Measurements from ENCODE around the gene NBPF6. TPM values are rescaled to one million over a fixed set of nuclear protein-coding genes. Genes with fewer than 3 reads are reported as not detected.
"Not testable (repeated sequence)": the region's sequence is repeated elsewhere in the genome, so short reads cannot be mapped to it uniquely, and the experiment has no call there.

NBPF6 gene
- total and polyA plus RNA-seq, 7 experiments from 2014 or later, result 0.27 TPM; not detected in 6

DNA sequence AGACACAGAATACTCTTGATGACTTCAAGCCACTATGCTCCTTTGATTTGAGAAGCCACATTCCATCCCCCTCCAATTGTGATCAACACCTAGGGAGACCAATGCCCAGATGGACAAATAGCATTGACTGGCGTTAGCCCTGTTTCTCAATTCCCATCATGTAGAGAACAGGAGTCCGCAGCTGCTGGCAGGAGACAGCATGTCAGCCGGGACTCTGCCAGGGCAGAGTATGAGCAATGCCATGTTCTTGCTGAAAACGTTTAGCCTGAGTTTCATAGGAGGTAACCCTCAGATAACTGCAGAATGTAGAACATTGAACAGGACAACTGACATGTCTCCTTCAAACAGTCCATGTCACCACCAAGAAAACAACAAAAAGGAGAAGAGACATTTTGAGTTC is 20.6 kb downstream of the NBPF6 start:
- H3K4me1 ChIP-seq (ENCODE audit: control insufficient read depth in 2 of 2, insufficient read depth in 2 of 2, low read length in 2 of 2); intact Hi-C loops (cut with micrococcal nuclease); H3K36me3 Mint-ChIP-seq; POLR2A ChIA-PET; H3K27me3 ChIP-seq (ENCODE audit: control insufficient read depth in 2 of 2, insufficient read depth in 2 of 2, low read length in 2 of 2); ATAC-seq; H3K4me3 Mint-ChIP-seq; H3K27ac Mint-ChIP-seq; H3K9me3 ChIP-seq (ENCODE audit: control insufficient read depth in 2 of 3, low read length in 3 of 3); H3K4me1 Mint-ChIP-seq; CTCF ChIA-PET; H3K27ac ChIP-seq (ENCODE audit: low read depth, low read length); H3K9me3 Mint-ChIP-seq; H3K36me3 ChIP-seq (ENCODE audit: control insufficient read depth in 2 of 3, insufficient read depth in 3 of 3, low read length in 3 of 3); H3K4me3 ChIP-seq (ENCODE audit: low read length); DNase-seq: not testable (repeated sequence)
- H3K27me3 Mint-ChIP-seq, result peaks cover 19 to 30% (median 25%) of the 10 kb centered on the region in 5 donors

DNA sequence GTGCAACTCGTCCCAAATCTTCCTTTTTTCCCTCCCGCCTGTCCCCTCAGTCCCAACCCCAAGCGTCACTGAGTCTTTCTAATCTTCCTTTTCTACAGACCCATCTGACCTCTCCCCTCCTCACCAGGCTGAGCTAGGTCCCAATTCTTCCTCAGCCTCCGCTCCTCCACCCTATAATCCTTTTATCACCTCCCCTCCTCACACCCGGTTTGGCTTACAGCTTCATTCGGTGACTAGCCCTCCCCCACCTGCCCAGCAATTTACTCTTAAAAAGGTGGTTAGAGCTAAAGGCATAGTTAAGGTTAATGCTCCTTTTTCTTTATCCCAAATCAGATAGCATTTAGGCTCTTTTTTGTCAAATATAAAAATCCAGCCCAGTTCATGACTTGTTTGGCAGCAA is 24.4 kb downstream of the NBPF6 start:
- H3K4me1 ChIP-seq (ENCODE audit: control insufficient read depth in 2 of 2, insufficient read depth in 2 of 2, low read length in 2 of 2); H3K27ac Mint-ChIP-seq; POLR2A ChIA-PET; H3K4me3 Mint-ChIP-seq; CTCF ChIA-PET; H3K27ac ChIP-seq (ENCODE audit: low read depth, low read length); H3K27me3 ChIP-seq (ENCODE audit: control insufficient read depth in 2 of 2, insufficient read depth in 2 of 2, low read length in 2 of 2); H3K36me3 ChIP-seq (ENCODE audit: control insufficient read depth in 2 of 3, insufficient read depth in 3 of 3, low read length in 3 of 3); H3K4me3 ChIP-seq (ENCODE audit: low read length); DNase-seq; ATAC-seq; H3K9me3 ChIP-seq (ENCODE audit: control insufficient read depth in 2 of 3, low read length in 3 of 3); H3K4me1 Mint-ChIP-seq; intact Hi-C loops (cut with micrococcal nuclease): not testable (repeated sequence)
- peaks cover 0 to 11% (median 1%) of the 10 kb centered on the region in 5 donors for H3K36me3 Mint-ChIP-seq
- peaks cover 5 to 29% (median 16%) of the 10 kb centered on the region in 11 donors for H3K9me3 Mint-ChIP-seq
- peaks cover 19 to 30% (median 22%) of the 10 kb centered on the region in 5 donors for H3K27me3 Mint-ChIP-seq

DNA sequence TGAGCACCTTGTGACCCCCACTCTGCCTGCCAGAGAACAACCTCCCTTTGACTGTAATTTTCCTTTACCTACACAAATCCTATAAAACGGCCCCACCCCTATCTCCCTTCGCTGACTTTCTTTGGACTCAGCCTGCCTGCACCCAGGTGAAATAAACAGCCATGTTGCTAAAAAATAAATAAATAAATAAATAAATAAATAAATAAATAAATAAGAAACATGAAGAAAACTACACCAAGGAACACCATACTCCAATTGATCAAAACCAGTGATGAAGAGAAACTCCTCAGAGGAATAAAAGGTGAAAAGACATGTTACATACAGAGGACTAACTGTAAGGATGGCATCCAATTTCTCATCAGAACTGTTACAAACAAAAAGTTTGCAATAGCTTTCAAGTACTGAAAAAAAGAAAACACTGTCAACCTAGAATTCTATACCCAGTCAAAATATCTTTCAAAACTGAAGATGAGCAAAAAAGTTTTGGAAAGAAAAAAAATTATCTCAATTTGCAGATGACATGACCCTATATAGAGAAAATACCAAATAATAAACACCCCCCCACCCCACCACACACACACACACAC is 28.4 kb downstream of the NBPF6 start:
- Histone ChIP-seq H3K4me1 (ENCODE audit: control insufficient read depth in 2 of 2, insufficient read depth in 2 of 2, low read length in 2 of 2) (no peaks in the 10 kb centered on the region), H3K9me3 (ENCODE audit: control insufficient read depth in 2 of 3, low read length in 3 of 3) (peaks cover 0 to 6% (median 0%) of the 10 kb centered on the region in 3 experiments), H3K27me3 (ENCODE audit: control insufficient read depth in 2 of 2, insufficient read depth in 2 of 2, low read length in 2 of 2) (no peaks in the 10 kb centered on the region), H3K4me3 (ENCODE audit: low read length) (no peak overlapping the region), H3K27ac (ENCODE audit: low read depth, low read length) (no peak overlapping the region), H3K36me3 (ENCODE audit: control insufficient read depth in 2 of 3, insufficient read depth in 3 of 3, low read length in 3 of 3) (no peaks in the 10 kb centered on the region)
- ChIA-PET CTCF (no interaction called here), POLR2A (no interaction called here)
- no peaks in the 10 kb centered on the region for H3K4me1 Mint-ChIP-seq
- intact Hi-C loops (cut with micrococcal nuclease), result no loop called here
- no peak overlapping the region for H3K4me3 Mint-ChIP-seq
- H3K36me3 Mint-ChIP-seq, result peaks cover 0 to 16% (median 1%) of the 10 kb centered on the region in 5 donors
- peaks cover 5 to 49% (median 26%) of the 10 kb centered on the region in 11 donors for H3K9me3 Mint-ChIP-seq
- H3K27ac Mint-ChIP-seq, result no peak overlapping the region
- no peak for ATAC-seq
- peaks cover 21 to 42% (median 30%) of the 10 kb centered on the region in 5 donors for H3K27me3 Mint-ChIP-seq
- DNase-seq, result no peak

DNA sequence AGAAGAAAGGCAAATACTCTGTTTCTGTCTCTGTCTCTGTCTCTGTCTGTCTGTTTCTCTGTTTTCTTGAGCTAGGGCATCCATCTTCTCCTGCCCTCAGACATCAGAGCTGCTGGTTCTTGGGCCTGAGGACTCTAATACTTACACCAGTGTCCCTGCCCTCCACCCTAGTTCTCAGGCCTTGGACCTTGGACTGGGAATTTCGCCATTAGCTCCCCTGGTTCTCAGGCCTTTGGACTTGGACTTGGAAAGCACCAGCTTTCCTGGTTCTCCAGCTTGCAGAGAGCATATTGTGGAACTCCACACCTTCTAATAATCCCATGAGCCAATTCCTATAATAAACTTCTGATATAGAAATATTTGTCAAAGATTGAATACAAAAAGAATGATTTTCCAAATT is 32.6 kb downstream of the NBPF6 start:
- H3K9me3 Mint-ChIP-seq, result peaks cover 0 to 56% (median 28%) of the 10 kb centered on the region in 11 donors
- ChIA-PET POLR2A (no interaction called here), CTCF (no interaction called here)
- H3K9me3 ChIP-seq (ENCODE audit: control insufficient read depth in 2 of 3, low read length in 3 of 3), result peaks cover 0 to 6% (median 0%) of the 10 kb centered on the region in 3 experiments
- H3K4me3 ChIP-seq (ENCODE audit: low read length), result no peak overlapping the region
- ATAC-seq (no peak), DNase-seq (no peak)
- intact Hi-C loops (cut with micrococcal nuclease), result no loop called here
- no peaks in the 10 kb centered on the region for H3K4me1 ChIP-seq (ENCODE audit: control insufficient read depth in 2 of 2, insufficient read depth in 2 of 2, low read length in 2 of 2)
- H3K4me1 Mint-ChIP-seq, result no peaks in the 10 kb centered on the region
- no peak overlapping the region for H3K27ac Mint-ChIP-seq
- H3K36me3 ChIP-seq (ENCODE audit: control insufficient read depth in 2 of 3, insufficient read depth in 3 of 3, low read length in 3 of 3), result no peaks in the 10 kb centered on the region
- no peak overlapping the region for H3K27ac ChIP-seq (ENCODE audit: low read depth, low read length)
- no peaks in the 10 kb centered on the region for H3K27me3 ChIP-seq (ENCODE audit: control insufficient read depth in 2 of 2, insufficient read depth in 2 of 2, low read length in 2 of 2)
- peaks cover 13 to 31% (median 27%) of the 10 kb centered on the region in 5 donors for H3K27me3 Mint-ChIP-seq
- no peak overlapping the region for H3K4me3 Mint-ChIP-seq
- H3K36me3 Mint-ChIP-seq, result peaks cover 0 to 14% (median 1%) of the 10 kb centered on the region in 5 donors

DNA sequence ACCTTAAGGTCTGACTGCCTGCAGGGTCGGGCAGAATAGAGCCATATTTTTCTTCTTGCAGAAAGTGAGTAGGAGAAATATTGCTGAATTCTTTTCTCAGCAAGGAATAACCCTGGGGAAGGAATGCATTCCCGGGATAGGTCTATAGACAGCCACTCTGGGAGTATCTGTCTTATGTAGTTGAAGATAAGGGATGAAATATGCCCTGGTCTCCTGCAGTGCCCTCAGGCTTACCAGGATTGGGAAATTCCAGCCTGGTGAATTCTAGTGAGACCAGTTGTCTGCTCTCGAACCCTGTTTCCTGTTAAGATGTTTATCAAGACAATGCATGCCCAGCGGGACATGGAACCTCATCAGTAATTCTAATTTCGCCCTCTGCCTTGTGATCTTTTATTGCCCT is 35.8 kb downstream of the NBPF6 start:
- H3K36me3 Mint-ChIP-seq; H3K4me1 Mint-ChIP-seq; CTCF ChIA-PET; H3K27ac Mint-ChIP-seq; ATAC-seq; H3K27ac ChIP-seq (ENCODE audit: low read depth, low read length); H3K36me3 ChIP-seq (ENCODE audit: control insufficient read depth in 2 of 3, insufficient read depth in 3 of 3, low read length in 3 of 3); H3K4me3 ChIP-seq (ENCODE audit: low read length); DNase-seq; H3K4me1 ChIP-seq (ENCODE audit: control insufficient read depth in 2 of 2, insufficient read depth in 2 of 2, low read length in 2 of 2); POLR2A ChIA-PET; intact Hi-C loops (cut with micrococcal nuclease); H3K9me3 ChIP-seq (ENCODE audit: control insufficient read depth in 2 of 3, low read length in 3 of 3); H3K4me3 Mint-ChIP-seq; H3K27me3 ChIP-seq (ENCODE audit: control insufficient read depth in 2 of 2, insufficient read depth in 2 of 2, low read length in 2 of 2): not testable (repeated sequence)
- Mint-ChIP-seq H3K27me3 (peaks cover 9 to 23% (median 20%) of the 10 kb centered on the region in 5 donors), H3K9me3 (peaks cover 0 to 26% (median 8%) of the 10 kb centered on the region in 11 donors)

DNA sequence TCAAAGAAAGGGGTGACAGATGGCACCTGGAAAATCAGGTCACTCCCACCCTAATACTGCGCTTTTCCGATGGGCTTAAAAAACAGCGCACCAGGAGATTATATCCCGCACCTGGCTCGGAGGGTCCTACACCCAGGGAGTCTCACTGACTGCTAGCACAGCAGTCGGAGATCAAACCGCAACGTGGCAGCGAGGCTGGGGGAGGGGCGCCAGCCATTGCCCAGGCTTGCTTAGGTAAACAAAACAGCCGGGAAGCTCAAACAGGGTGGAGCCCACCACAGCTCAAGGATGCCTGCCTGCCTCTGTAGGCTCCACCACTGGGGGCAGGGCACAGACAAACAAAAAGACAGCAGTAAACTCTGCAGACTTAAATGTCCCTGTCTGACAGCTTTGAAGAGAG is 36.6 kb downstream of the NBPF6 start:
- H3K36me3 ChIP-seq (ENCODE audit: control insufficient read depth in 2 of 3, insufficient read depth in 3 of 3, low read length in 3 of 3); H3K4me3 Mint-ChIP-seq; H3K4me1 ChIP-seq (ENCODE audit: control insufficient read depth in 2 of 2, insufficient read depth in 2 of 2, low read length in 2 of 2); POLR2A ChIA-PET; H3K27ac ChIP-seq (ENCODE audit: low read depth, low read length); ATAC-seq; H3K36me3 Mint-ChIP-seq; H3K4me1 Mint-ChIP-seq; CTCF ChIA-PET; H3K27me3 ChIP-seq (ENCODE audit: control insufficient read depth in 2 of 2, insufficient read depth in 2 of 2, low read length in 2 of 2); H3K4me3 ChIP-seq (ENCODE audit: low read length); intact Hi-C loops (cut with micrococcal nuclease); DNase-seq; H3K27ac Mint-ChIP-seq; H3K9me3 ChIP-seq (ENCODE audit: control insufficient read depth in 2 of 3, low read length in 3 of 3): not testable (repeated sequence)
- peaks cover 1 to 17% (median 13%) of the 10 kb centered on the region in 5 donors for H3K27me3 Mint-ChIP-seq
- H3K9me3 Mint-ChIP-seq, result peaks cover 0 to 21% (median 8%) of the 10 kb centered on the region in 11 donors

DNA sequence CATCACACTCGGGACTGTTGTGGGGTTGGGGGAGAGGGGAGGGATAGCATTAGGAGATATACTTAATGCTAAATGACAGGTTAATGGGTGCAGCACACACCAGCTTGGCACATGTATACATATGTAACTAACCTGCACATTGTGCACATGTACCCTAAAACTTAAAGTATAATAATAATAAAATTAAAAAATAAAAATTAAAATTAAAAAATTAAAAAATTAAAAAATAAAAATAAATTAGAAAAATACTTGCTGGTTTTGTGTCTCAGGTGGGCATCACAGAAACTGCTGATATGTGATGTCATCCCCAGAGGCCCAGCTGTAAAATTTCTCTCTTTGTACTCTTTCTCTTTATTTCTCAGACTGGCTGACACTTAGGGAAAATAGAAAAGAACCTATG is 44.9 kb downstream of the NBPF6 start:
- H3K36me3 ChIP-seq (ENCODE audit: control insufficient read depth in 2 of 3, insufficient read depth in 3 of 3, low read length in 3 of 3); POLR2A ChIA-PET; ATAC-seq; H3K4me3 ChIP-seq (ENCODE audit: low read length); H3K27ac Mint-ChIP-seq; H3K9me3 ChIP-seq (ENCODE audit: control insufficient read depth in 2 of 3, low read length in 3 of 3); H3K27ac ChIP-seq (ENCODE audit: low read depth, low read length); H3K4me3 Mint-ChIP-seq; H3K36me3 Mint-ChIP-seq; H3K9me3 Mint-ChIP-seq; H3K27me3 ChIP-seq (ENCODE audit: control insufficient read depth in 2 of 2, insufficient read depth in 2 of 2, low read length in 2 of 2); H3K4me1 Mint-ChIP-seq; CTCF ChIA-PET; DNase-seq; intact Hi-C loops (cut with micrococcal nuclease); H3K4me1 ChIP-seq (ENCODE audit: control insufficient read depth in 2 of 2, insufficient read depth in 2 of 2, low read length in 2 of 2): not testable (repeated sequence)
- H3K27me3 Mint-ChIP-seq, result peaks cover 6 to 31% (median 11%) of the 10 kb centered on the region in 5 donors

All from naive thymus-derived CD4-positive, alpha-beta T cell (primary cell).